Measurements from ENCODE around the gene PNMA8A. TPM values are rescaled to one million over a fixed set of nuclear protein-coding genes. Genes with fewer than 3 reads are reported as not detected.
A peak's percentile ranks its signal among the peaks of the same experiment; 100 is the strongest.
"Not testable (repeated sequence)": the region's sequence is repeated elsewhere in the genome, so short reads cannot be mapped to it uniquely, and the experiment has no call there.

The PNMA8A gene
- total RNA-seq = 7.6 TPM
- long read RNA-seq, partial matches to known transcripts = 1 of 2 reads
- long read RNA-seq, other reads (novel, unspliced or antisense) = 1 of 2 reads

GRCh38 chr19:46471116-46471733 is at the start of gene PNMA8A:
TSS of gene PNMA8A (minus strand) at chr19:46471563. CDS start at chr19:46471035, 528 bp downstream.
- ATAC-seq (peak; percentile 88), DNase-seq (ENCODE audit: missing footprints) (peak; percentile 87)
- intact Hi-C loops (cut with DNase I) = no loop called here

- intact Hi-C loops (cut with DNase I) = no loop called here
- ATAC-seq = no peak
- DNase-seq (ENCODE audit: missing footprints) = no peak
These were observed 49.3 kb upstream of the PNMA8A start for GRCh38 chr19:46520616-46521015.

GRCh38 chr19:46517471-46517870 is 46.1 kb upstream of the PNMA8A start:
- DNase-seq (ENCODE audit: missing footprints) (no peak), ATAC-seq (no peak)
- intact Hi-C loops (cut with DNase I) = loop anchor here (10.0 kb wide), 1 partner anchor 233 kb away; no protein-coding TSS in a partner anchor

- ATAC-seq (no peak), DNase-seq (ENCODE audit: missing footprints) (no peak)
- intact Hi-C loops (cut with DNase I) = loop anchor here (10.0 kb wide), 1 partner anchor 231 kb away; no protein-coding TSS in a partner anchor
These were observed 44.6 kb upstream of the PNMA8A start for GRCh38 chr19:46515879-46516350.

GRCh38 chr19:46515290-46515609 is 43.9 kb upstream of the PNMA8A start:
- no peak for DNase-seq (ENCODE audit: missing footprints)
- no peak for ATAC-seq
- intact Hi-C loops (cut with DNase I) = loop anchor here (10.0 kb wide), 1 partner anchor 230 kb away; no protein-coding TSS in a partner anchor

GRCh38 chr19:46514589-46515289 is 43.4 kb upstream of the PNMA8A start:
- DNase-seq (ENCODE audit: missing footprints) (no peak), ATAC-seq (no peak)
- intact Hi-C loops (cut with DNase I) = loop anchor here (10.0 kb wide), 1 partner anchor 230 kb away; no protein-coding TSS in a partner anchor

GRCh38 chr19:46513461-46514236 is 42.3 kb upstream of the PNMA8A start:
- DNase-seq (ENCODE audit: missing footprints) (peak; percentile 84), ATAC-seq (peak; percentile 92)
- intact Hi-C loops (cut with DNase I) = loop anchor here (2.0 to 10.0 kb wide), 2 partner anchors 117 to 229 kb away; no protein-coding TSS in a partner anchor

GRCh38 chr19:46511237-46511636 is 39.9 kb upstream of the PNMA8A start:
- ATAC-seq (no peak), DNase-seq (ENCODE audit: missing footprints) (no peak)
- intact Hi-C loops (cut with DNase I) = loop anchor here (10.0 kb wide), 1 partner anchor 226 kb away; no protein-coding TSS in a partner anchor

GRCh38 chr19:46508206-46508605 is 36.8 kb upstream of the PNMA8A start:
- DNase-seq (ENCODE audit: missing footprints) (no peak), ATAC-seq (no peak)
- intact Hi-C loops (cut with DNase I) = no loop called here

- DNase-seq (ENCODE audit: missing footprints) = no peak
These were observed 32.6 kb upstream of the PNMA8A start for GRCh38 chr19:46503848-46504453.

GRCh38 chr19:46502891-46503290 is 31.5 kb upstream of the PNMA8A start:
- DNase-seq (ENCODE audit: missing footprints) = no peak
- intact Hi-C loops (cut with DNase I) = no loop called here
- ATAC-seq = no peak

More at GRCh38 chr19:46503848-46504453, 32.6 kb upstream of the PNMA8A start:
- intact Hi-C loops (cut with DNase I) = no loop called here
- no peak for ATAC-seq

- ATAC-seq (no peak), DNase-seq (ENCODE audit: missing footprints) (no peak)
- intact Hi-C loops (cut with DNase I) = no loop called here
These were observed 28.3 kb upstream of the PNMA8A start for GRCh38 chr19:46499692-46500091.

- no peak for DNase-seq (ENCODE audit: missing footprints)
- no peak for ATAC-seq
- intact Hi-C loops (cut with DNase I) = no loop called here
These were observed 26.4 kb upstream of the PNMA8A start for GRCh38 chr19:46497773-46498172.

GRCh38 chr19:46496886-46497285 is 25.5 kb upstream of the PNMA8A start:
- ATAC-seq; DNase-seq (ENCODE audit: missing footprints); intact Hi-C loops (cut with DNase I): not testable (repeated sequence)

GRCh38 chr19:46496304-46496703 is 24.9 kb upstream of the PNMA8A start:
- DNase-seq (ENCODE audit: missing footprints) (no peak), ATAC-seq (no peak)
- intact Hi-C loops (cut with DNase I) = no loop called here

GRCh38 chr19:46495786-46496099 is 24.4 kb upstream of the PNMA8A start, which contains the start of gene PNMA8B:
TSS of gene PNMA8B (minus strand) at chr19:46495867. CDS start at chr19:46495465, 402 bp downstream.
- intact Hi-C loops (cut with DNase I) = no loop called here
- ATAC-seq (peak; percentile 56), DNase-seq (ENCODE audit: missing footprints) (peak; percentile 85)

GRCh38 chr19:46494941-46495785 is 23.8 kb upstream of the PNMA8A start:
- intact Hi-C loops (cut with DNase I) = no loop called here
- no peak for DNase-seq (ENCODE audit: missing footprints)
- no peak for ATAC-seq

Measured in Right ventricle myocardium inferior (tissue), 1 donor.